HepG2 (cell line): ENCODE results near the gene MARCO.

Source experiments
- DNMT1 ChIP-seq: sonication (generic); formaldehyde crosslinking; IDR thresholded peaks from 2 replicates; pipeline ENCODE4 v1.5.1; 2020; ENCODE audit warnings: mild to moderate bottlenecking, missing genetic modification reagents
- EP300 ChIP-seq, 3 experiments: sonication (generic) in 1 of 3; formaldehyde crosslinking in 1 of 3; IDR thresholded peaks; 2 replicates each; pipeline versions ENCODE4 v1.5.1 to v1.6.1; 2011 to 2020; ENCODE audit warnings: low read depth in 2 of 3, low read length in 2 of 3, borderline replicate concordance in 1 of 3, improper control_type of control experiment in 1 of 3, mild to moderate bottlenecking in 1 of 3, missing genetic modification reagents in 1 of 3, moderate library complexity in 1 of 3
- KDM3A ChIP-seq: IDR thresholded peaks from 2 replicates; pipeline ENCODE4 v1.6.1; 2018; ENCODE audit warnings: low read depth, missing compliant biosample characterization
- PLRG1 ChIP-seq: fragments of 450-650 bp; conservative IDR thresholded peaks from 2 replicates; pipeline ENCODE4 v1.6.1; 2016
- SMAD1 ChIP-seq: sonication (generic); formaldehyde crosslinking; IDR thresholded peaks from 2 replicates; pipeline ENCODE4 v1.4.0; 2020; ENCODE audit warnings: missing genetic modification reagents, low read depth, mild to moderate bottlenecking, borderline replicate concordance
- ZNF317 ChIP-seq: sonication (generic); formaldehyde crosslinking; IDR thresholded peaks from 2 replicates; pipeline ENCODE4 v1.5.0; 2020; ENCODE audit warnings: mild to moderate bottlenecking, missing genetic modification reagents
- ZNF431 ChIP-seq: sonication (generic); formaldehyde crosslinking; IDR thresholded peaks from 2 replicates; pipeline ENCODE4 v1.9.0; 2022; ENCODE audit warnings: missing genetic modification reagents, low read depth, mild to moderate bottlenecking, borderline replicate concordance
- ZNF772 ChIP-seq: sonication (generic); formaldehyde crosslinking; IDR thresholded peaks from 2 replicates; pipeline ENCODE4 v1.5.0; 2020; ENCODE audit warnings: mild to moderate bottlenecking, missing genetic modification reagents
- TF ChIP-seq, protein P1 (sequence below): IDR thresholded peaks from 2 replicates; pipeline ENCODE4 v1.6.1; 2016
- TF ChIP-seq, protein P2 (sequence below): IDR thresholded peaks from 2 replicates; pipeline ENCODE4 v1.6.1; 2012; ENCODE audit warnings: inconsistent platforms
- TF ChIP-seq, protein P3 (sequence below): sonication (generic); formaldehyde crosslinking; IDR thresholded peaks from 2 replicates; pipeline ENCODE4 v1.4.0; 2020; ENCODE audit warnings: missing genetic modification reagents
- TF ChIP-seq, protein P4 (sequence below): sonication (generic); formaldehyde crosslinking; IDR thresholded peaks from 2 replicates; pipeline ENCODE4 v1.5.0; 2020; ENCODE audit warnings: mild to moderate bottlenecking, missing genetic modification reagents, moderate library complexity
- TF ChIP-seq, protein P5 (sequence below): sonication (generic); formaldehyde crosslinking; conservative IDR thresholded peaks from 2 replicates; pipeline ENCODE4 v1.4.0; 2020; ENCODE audit warnings: mild to moderate bottlenecking, missing genetic modification reagents, moderate library complexity

DNA sequence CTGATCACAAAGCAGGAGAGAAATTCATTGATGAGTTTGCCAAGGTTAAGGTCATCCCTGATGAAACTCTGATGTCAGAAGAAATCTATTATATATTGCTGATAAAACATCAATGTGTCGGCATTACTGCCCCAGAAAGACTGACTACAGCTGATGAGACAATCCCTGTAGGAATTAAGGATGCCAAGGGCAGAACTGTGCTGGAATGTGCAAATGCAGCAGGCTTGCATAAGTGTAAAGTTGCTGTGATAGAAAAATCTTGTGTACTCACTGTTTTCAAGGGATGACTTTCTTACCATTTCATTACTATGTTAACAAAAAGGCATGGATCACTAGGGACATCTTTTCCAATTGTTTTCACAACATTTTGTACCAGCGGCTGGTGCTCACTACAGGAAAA lies 19.7 kb upstream of the MARCO start:
- TF ChIP-seq, protein P1, sequence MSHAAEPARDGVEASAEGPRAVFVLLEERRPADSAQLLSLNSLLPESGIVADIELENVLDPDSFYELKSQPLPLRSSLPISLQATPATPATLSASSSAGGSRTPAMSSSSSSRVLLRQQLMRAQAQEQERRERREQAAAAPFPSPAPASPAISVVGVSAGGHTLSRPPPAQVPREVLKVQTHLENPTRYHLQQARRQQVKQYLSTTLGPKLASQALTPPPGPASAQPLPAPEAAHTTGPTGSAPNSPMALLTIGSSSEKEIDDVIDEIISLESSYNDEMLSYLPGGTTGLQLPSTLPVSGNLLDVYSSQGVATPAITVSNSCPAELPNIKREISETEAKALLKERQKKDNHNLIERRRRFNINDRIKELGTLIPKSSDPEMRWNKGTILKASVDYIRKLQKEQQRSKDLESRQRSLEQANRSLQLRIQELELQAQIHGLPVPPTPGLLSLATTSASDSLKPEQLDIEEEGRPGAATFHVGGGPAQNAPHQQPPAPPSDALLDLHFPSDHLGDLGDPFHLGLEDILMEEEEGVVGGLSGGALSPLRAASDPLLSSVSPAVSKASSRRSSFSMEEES (CRISPR knock-in tag): no peak
- TF ChIP-seq, protein P2, sequence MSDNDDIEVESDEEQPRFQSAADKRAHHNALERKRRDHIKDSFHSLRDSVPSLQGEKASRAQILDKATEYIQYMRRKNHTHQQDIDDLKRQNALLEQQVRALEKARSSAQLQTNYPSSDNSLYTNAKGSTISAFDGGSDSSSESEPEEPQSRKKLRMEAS: no peak
- TF ChIP-seq DNMT1 (CRISPR knock-in tag): no peak
- no peak for TF ChIP-seq ZNF772 (CRISPR knock-in tag)
- no peak for TF ChIP-seq ZNF317 (CRISPR knock-in tag)
- TF ChIP-seq, protein P3, sequence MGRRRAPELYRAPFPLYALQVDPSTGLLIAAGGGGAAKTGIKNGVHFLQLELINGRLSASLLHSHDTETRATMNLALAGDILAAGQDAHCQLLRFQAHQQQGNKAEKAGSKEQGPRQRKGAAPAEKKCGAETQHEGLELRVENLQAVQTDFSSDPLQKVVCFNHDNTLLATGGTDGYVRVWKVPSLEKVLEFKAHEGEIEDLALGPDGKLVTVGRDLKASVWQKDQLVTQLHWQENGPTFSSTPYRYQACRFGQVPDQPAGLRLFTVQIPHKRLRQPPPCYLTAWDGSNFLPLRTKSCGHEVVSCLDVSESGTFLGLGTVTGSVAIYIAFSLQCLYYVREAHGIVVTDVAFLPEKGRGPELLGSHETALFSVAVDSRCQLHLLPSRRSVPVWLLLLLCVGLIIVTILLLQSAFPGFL: no peak
- TF ChIP-seq PLRG1: no peak
- TF ChIP-seq KDM3A (CRISPR knock-in tag): no peak
- TF ChIP-seq EP300 (IDR thresholded peaks at IDR 0.05; ENCODE audit: low read depth in 2 of 2, low read length in 2 of 2): no peak
- no peak for TF ChIP-seq EP300 (CRISPR knock-in tag; IDR thresholded peaks at IDR 0.05; ENCODE audit: borderline replicate concordance)
- TF ChIP-seq ZNF431 (CRISPR knock-in tag): no peak
- no peak for TF ChIP-seq SMAD1 (CRISPR knock-in tag)
- TF ChIP-seq, protein P4, sequence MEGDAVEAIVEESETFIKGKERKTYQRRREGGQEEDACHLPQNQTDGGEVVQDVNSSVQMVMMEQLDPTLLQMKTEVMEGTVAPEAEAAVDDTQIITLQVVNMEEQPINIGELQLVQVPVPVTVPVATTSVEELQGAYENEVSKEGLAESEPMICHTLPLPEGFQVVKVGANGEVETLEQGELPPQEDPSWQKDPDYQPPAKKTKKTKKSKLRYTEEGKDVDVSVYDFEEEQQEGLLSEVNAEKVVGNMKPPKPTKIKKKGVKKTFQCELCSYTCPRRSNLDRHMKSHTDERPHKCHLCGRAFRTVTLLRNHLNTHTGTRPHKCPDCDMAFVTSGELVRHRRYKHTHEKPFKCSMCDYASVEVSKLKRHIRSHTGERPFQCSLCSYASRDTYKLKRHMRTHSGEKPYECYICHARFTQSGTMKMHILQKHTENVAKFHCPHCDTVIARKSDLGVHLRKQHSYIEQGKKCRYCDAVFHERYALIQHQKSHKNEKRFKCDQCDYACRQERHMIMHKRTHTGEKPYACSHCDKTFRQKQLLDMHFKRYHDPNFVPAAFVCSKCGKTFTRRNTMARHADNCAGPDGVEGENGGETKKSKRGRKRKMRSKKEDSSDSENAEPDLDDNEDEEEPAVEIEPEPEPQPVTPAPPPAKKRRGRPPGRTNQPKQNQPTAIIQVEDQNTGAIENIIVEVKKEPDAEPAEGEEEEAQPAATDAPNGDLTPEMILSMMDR (CRISPR knock-in tag): no peak
- TF ChIP-seq, protein P5, sequence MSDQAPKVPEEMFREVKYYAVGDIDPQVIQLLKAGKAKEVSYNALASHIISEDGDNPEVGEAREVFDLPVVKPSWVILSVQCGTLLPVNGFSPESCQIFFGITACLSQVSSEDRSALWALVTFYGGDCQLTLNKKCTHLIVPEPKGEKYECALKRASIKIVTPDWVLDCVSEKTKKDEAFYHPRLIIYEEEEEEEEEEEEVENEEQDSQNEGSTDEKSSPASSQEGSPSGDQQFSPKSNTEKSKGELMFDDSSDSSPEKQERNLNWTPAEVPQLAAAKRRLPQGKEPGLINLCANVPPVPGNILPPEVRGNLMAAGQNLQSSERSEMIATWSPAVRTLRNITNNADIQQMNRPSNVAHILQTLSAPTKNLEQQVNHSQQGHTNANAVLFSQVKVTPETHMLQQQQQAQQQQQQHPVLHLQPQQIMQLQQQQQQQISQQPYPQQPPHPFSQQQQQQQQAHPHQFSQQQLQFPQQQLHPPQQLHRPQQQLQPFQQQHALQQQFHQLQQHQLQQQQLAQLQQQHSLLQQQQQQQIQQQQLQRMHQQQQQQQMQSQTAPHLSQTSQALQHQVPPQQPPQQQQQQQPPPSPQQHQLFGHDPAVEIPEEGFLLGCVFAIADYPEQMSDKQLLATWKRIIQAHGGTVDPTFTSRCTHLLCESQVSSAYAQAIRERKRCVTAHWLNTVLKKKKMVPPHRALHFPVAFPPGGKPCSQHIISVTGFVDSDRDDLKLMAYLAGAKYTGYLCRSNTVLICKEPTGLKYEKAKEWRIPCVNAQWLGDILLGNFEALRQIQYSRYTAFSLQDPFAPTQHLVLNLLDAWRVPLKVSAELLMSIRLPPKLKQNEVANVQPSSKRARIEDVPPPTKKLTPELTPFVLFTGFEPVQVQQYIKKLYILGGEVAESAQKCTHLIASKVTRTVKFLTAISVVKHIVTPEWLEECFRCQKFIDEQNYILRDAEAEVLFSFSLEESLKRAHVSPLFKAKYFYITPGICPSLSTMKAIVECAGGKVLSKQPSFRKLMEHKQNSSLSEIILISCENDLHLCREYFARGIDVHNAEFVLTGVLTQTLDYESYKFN (CRISPR knock-in tag): no peak
